ENCODE results near the gene NEIL3. TPM values are rescaled to one million over a fixed set of nuclear protein-coding genes. Genes with fewer than 3 reads are reported as not detected.

The NEIL3 gene
- total and polyA plus RNA-seq, 9 of the 15 experiments (the other 6 are each of a cell fraction or from before 2014, with no cell fraction given): 2.7 to 23.3 (median 12.9) TPM

- TF ChIP-seq, protein P1, sequence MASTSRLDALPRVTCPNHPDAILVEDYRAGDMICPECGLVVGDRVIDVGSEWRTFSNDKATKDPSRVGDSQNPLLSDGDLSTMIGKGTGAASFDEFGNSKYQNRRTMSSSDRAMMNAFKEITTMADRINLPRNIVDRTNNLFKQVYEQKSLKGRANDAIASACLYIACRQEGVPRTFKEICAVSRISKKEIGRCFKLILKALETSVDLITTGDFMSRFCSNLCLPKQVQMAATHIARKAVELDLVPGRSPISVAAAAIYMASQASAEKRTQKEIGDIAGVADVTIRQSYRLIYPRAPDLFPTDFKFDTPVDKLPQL (IDR thresholded peaks at IDR 0.05; ENCODE audit: extremely low read depth, insufficient read length): no peak
- no peak for TF ChIP-seq ZNF318 (IDR thresholded peaks at IDR 0.05; ENCODE audit: borderline replicate concordance in 1 of 2, low read depth in 1 of 2)
- no peak for TF ChIP-seq ZSCAN29 (IDR thresholded peaks at IDR 0.05)
Measured at GRCh38 chr4:177293208-177294033, 16.3 kb upstream of the NEIL3 start (continued).
